Endothelial cell (in vitro differentiated cells): ENCODE results near the gene GTF2B. TPM values are rescaled to one million over a fixed set of nuclear protein-coding genes. Genes with fewer than 3 reads are reported as not detected.

Experiments
- DNase-seq: peaks from one replicate; pipeline ENCODE4 v3.0.0; 2021; ENCODE audit warnings: low spot score
- H3K27ac Mint-ChIP-seq: one replicate; pipeline ENCODE4 v1.8.0; 2021; ENCODE audit warnings: mixed read lengths, inconsistent platforms; ENCODE audit not compliant: unreplicated experiment
- H3K27me3 Mint-ChIP-seq: one replicate; pipeline ENCODE4 v1.8.0; 2021; ENCODE audit warnings: mild to moderate bottlenecking, moderate library complexity, mixed read lengths, inconsistent platforms; ENCODE audit not compliant: unreplicated experiment
- H3K36me3 Mint-ChIP-seq: one replicate; pipeline ENCODE4 v1.8.0; 2021; ENCODE audit warnings: mild to moderate bottlenecking, low read depth, mixed read lengths, inconsistent platforms; ENCODE audit not compliant: unreplicated experiment
- H3K4me1 Mint-ChIP-seq: one replicate; pipeline ENCODE4 v1.8.0; 2021; ENCODE audit warnings: mild to moderate bottlenecking, mixed read lengths, inconsistent platforms; ENCODE audit not compliant: unreplicated experiment
- H3K4me3 Mint-ChIP-seq: one replicate; pipeline ENCODE4 v1.8.0; 2021; ENCODE audit warnings: mild to moderate bottlenecking, mixed read lengths, inconsistent platforms; ENCODE audit not compliant: unreplicated experiment
- H3K9me3 Mint-ChIP-seq: one replicate; pipeline ENCODE4 v1.8.0; 2021; ENCODE audit warnings: mixed read lengths, inconsistent platforms; ENCODE audit not compliant: unreplicated experiment
- CTCF ChIP-seq: fragments of 200-600 bp; sonication (generic); IDR thresholded peaks from one replicate; pipeline ENCODE4 v1.5.0; 2021; ENCODE audit warnings: antibody characterized with exemption; ENCODE audit not compliant: unreplicated experiment
- total RNA-seq: library from RNA; stranded (reverse); fragmentation: NEBNext Ultra II Directional; extraction: Animal tissue kit (Norgen Biotek cat#: 25700); gene quantifications from one replicate; pipeline ENCODE4 v1.2.1, GENCODE V29; 2021; ENCODE audit not compliant: unreplicated experiment

GTF2B gene
- total RNA-seq, 1 donor from 2014 or later = 25.6 TPM

- Mint-ChIP-seq H3K9me3 (no peaks in the 10 kb centered on the region), H3K27me3 (no peaks in the 10 kb centered on the region), H3K4me3 (no peak overlapping the region), H3K36me3 (peaks cover 4% of the 10 kb centered on the region), H3K4me1 (peaks cover 9% of the 10 kb centered on the region), H3K27ac (no peak overlapping the region)
- TF ChIP-seq CTCF = no peak
- DNase-seq = no peak
Observed at GRCh38 chr1:88911161-88911560, 19.8 kb upstream of the GTF2B start.

DNA sequence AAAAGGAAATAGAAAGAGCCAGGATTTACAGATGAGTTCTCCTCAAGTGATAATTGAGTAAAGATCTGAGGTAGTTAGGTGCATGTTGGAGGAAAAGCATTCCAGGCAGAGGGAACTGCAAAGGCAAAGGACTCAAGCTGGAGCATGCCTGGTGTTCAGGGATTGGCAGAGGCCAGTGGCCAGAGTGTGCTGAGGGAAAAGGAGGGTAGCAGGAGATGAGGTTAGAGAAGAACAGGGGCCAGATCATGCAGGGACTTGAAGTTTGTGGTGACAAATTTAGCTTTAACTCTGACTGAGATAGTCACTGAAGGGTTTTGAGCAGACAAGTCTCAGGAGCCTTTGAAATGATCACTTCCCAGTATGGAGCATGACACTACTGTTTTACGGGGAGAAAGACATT is 19.0 kb upstream of the GTF2B start:
- DNase-seq = no peak
- H3K4me3 Mint-ChIP-seq = no peak overlapping the region
- H3K27me3 Mint-ChIP-seq = no peaks in the 10 kb centered on the region
- peaks cover 9% of the 10 kb centered on the region for H3K4me1 Mint-ChIP-seq
- no peak overlapping the region for H3K27ac Mint-ChIP-seq
- H3K9me3 Mint-ChIP-seq = no peaks in the 10 kb centered on the region
- TF ChIP-seq CTCF = no peak
- peaks cover 4% of the 10 kb centered on the region for H3K36me3 Mint-ChIP-seq

DNA sequence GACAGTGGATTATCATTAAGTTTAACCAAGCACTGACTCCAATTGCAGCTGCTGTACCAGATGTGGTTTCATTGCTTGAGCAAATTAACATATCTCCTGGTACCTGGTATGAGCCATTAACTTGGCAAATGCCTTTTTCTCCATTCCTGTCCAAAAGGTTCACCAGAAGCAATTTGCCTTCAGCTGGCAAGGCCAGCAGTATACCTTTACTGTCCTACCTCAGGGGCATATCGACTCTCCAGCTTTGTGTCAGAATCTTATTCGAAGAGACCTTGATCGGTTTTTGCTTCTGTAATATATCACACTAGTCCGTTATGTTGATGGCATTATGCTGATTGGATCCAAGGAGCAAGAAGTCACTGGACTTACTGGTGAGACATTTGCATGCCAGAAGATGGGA is 9.5 kb upstream of the GTF2B start:
- no peaks in the 10 kb centered on the region for H3K36me3 Mint-ChIP-seq
- no peak overlapping the region for H3K27ac Mint-ChIP-seq
- H3K9me3 Mint-ChIP-seq = no peaks in the 10 kb centered on the region
- TF ChIP-seq CTCF = no peak
- H3K27me3 Mint-ChIP-seq = peaks cover 5% of the 10 kb centered on the region
- H3K4me3 Mint-ChIP-seq = no peak overlapping the region
- H3K4me1 Mint-ChIP-seq = peaks cover 3% of the 10 kb centered on the region
- DNase-seq = no peak

DNA sequence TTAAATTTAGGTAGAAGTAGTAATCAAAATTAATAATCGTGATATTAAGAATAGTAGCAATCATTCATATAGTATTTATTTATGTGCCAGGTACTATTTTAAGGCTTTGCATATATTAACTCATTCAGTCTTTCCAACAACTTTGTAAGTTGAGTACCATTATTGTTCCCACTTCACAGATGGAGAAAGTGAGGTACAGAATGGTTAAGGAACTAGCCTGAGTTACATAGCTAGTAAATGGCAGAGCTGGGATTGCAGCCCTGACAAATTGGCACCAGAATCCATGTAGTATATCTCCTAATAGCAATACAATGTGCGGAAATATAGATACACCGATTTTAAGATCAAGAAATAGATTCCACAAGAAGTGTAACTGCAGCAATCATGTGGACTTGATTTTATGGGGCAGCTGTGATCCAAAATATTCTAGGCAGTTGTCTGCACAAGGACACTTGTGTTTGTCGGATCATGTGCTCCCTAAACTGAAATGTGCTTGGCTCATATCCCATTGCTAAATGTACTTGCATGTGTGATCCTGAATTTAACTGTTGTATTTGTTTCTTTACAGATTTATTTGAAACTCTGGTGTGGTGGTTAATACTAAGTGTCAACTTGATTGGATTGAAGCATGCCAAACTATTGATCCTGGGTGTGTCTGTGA is 5.8 kb upstream of the GTF2B start:
- DNase-seq = no peak
- Mint-ChIP-seq H3K27ac (no peak overlapping the region), H3K36me3 (no peaks in the 10 kb centered on the region), H3K4me3 (no peak overlapping the region), H3K27me3 (peaks cover 5% of the 10 kb centered on the region), H3K4me1 (peaks cover 4% of the 10 kb centered on the region), H3K9me3 (no peaks in the 10 kb centered on the region)
- TF ChIP-seq CTCF = no peak

- Mint-ChIP-seq H3K36me3 (no peaks in the 10 kb centered on the region), H3K27ac (peak overlapping the region; percentile 92), H3K9me3 (no peaks in the 10 kb centered on the region), H3K4me1 (peaks cover 21% of the 10 kb centered on the region), H3K4me3 (peak overlapping the region; percentile 93), H3K27me3 (peaks cover 3% of the 10 kb centered on the region)
- no peak for TF ChIP-seq CTCF
- peak; percentile 26 for DNase-seq
Observed at GRCh38 chr1:88892357-88892877, 1.1 kb upstream of the GTF2B start.
